SH-SY5Y (cell line): ENCODE data around the gene MCRIP1.

Source experiments
- GATA2 ChIP-seq: IDR thresholded peaks from 2 replicates; pipeline ENCODE4 v1.6.1; 2011; ENCODE audit warnings: mild to moderate bottlenecking, low read depth, low read length
- GATA3 ChIP-seq: IDR thresholded peaks from 2 replicates; pipeline ENCODE4 v1.6.1; 2011; ENCODE audit warnings: low read depth, mild to moderate bottlenecking, low read length, moderate library complexity

MCRIP1 gene

DNA sequence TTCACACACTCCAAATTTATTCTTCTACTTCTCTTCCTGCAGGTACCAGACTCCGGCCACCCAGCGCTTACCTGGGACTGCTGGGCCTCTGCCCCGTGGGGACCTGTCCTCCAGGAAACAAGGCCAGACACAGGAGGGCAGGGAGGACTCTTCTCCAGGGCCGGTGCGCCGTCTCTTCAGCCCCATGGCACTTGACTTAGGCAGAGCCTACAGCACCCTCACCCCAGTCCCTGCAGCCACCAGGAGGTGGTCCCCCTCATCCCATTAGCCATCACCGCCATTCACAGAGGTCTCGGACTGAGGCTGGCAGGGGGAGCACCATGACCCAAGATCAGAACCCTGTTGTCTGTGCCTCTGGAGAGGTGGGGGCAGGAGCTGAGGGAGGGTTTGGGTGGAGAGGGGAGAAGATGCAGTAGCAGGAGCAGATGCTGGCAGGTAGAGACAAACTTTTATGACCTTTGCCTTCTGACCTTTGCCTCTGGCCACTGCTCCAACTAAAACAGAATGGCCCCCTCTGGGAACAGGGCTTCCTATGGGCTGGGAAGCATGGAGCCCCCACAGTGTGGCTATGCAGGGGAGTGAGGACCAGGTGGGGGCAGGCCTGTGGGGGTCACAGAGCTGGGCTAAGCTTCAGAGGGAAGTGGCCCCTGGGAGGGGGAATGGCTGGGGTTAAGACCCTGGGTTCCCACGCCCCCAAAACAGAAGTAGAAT is 30.9 kb downstream of the MCRIP1 start:
- TF ChIP-seq GATA3 (no peak), GATA2 (no peak)

DNA sequence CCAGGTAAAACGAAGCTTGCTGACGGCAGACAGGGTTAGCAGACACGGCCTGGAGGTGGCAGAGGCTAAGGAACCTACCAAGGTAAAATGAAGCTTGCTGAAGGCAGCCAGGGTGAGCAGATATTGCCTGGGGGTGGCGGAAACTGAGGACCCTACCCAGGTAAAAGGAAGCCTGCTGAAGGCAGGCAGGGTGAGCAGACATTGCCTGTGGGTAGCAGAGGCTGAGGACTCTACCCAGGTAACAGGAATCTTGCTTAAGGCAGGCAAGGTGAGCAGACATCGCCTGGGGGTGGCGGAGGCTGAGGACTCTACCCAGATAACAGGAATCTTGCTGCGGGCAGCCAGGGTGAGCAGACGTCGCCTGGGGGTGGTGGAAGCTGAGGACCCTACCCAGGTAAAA is 31.8 kb downstream of the MCRIP1 start:
- TF ChIP-seq GATA3 = no peak
- no peak for TF ChIP-seq GATA2

DNA sequence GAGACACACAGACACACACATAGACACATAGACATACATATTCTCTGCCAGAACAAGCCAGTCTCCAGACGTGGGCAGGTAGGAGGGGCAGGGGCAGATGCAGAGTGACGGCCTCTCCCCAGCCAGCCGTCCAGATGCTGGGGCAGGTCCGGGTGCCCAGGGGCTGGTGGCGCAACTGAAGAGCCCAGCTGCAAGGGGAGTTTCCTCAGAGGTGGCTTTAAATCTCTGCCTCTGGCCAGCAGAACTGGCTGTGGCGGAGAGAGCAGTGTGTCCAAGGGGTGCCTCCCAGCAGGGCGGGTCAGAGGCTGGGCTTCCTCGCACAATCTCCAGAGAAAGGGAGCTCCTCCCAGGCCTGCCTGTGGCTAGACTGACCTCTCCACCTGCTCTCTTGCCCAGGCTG is 38.6 kb downstream of the MCRIP1 start:
- TF ChIP-seq GATA2 (no peak), GATA3 (no peak)

DNA sequence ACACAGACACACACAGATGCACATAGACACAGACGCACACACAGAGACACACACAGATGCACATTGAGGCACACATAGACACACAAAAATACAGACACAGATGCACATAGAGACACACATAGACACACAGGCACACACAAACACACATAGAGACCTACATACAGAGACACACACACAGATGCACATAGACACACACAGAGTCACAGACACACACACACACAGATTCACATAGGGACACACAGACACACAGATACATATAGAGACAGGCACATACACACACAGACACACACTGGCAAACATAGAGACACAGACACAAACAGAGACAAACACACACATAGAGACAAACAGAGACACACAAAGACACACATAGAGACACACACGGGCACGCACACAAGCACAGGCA is 39.0 kb downstream of the MCRIP1 start:
- TF ChIP-seq GATA3 (no peak), GATA2 (no peak)

DNA sequence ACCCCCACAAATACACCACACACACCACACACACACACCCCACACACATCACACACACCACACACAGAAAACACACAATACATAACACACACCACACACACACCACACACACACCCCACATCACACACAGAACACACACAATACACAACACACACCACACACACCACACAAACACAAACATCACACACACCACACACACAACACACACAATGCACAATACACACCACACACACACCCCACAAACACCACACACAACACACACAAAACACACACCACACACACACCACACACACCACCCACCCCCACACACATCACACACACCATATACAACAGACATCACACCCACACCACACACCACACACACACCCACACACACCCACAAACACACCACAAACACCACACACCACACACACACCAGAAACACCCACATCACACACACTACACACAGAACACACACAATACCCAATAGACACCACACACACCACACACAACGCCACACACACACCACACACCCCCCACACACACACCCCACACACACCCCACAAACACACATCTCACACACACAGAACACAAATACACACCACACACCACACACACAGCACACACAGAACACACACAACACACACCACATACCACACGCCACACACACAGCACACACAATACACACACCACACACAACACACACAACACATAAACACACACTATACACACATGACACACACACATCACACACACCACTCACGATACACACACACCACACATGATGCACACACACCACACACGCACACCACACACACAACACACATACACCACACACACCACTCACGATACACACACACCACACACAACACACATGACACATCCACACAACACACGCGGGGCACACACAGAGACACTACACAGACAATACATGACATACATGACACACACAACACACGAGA is 40.1 kb downstream of the MCRIP1 start:
- TF ChIP-seq GATA3 (no peak), GATA2 (no peak)
